Stimulated activated CD8-positive, alpha-beta memory T cell treated with anti-CD3 and anti-CD28 coated beads, Interleukin-12 subunit alpha, Interleukin-12 subunit beta, amount 100 ng/mL, for 24 hours (primary cell): Measurements from ENCODE around the gene FLOT2.
"Not testable (repeated sequence)": the region's sequence is repeated elsewhere in the genome, so short reads cannot be mapped to it uniquely, and the experiment has no call there.

ENCODE experiments used
- DNase-seq: peaks from one replicate; pipeline ENCODE4 v3.0.0-alpha.2; 2020; ENCODE audit errors: extremely low read depth

FLOT2 gene

GRCh38 chr17:28916302-28916934 lies 18.9 kb upstream of the FLOT2 start:
- no peak for DNase-seq

- DNase-seq: no peak
Observed at GRCh38 chr17:28912938-28913333, 15.4 kb upstream of the FLOT2 start.

- DNase-seq: no peak
Observed at GRCh38 chr17:28912281-28912937, 14.9 kb upstream of the FLOT2 start.

- DNase-seq: no peak
Observed at GRCh38 chr17:28911411-28912045, 14.0 kb upstream of the FLOT2 start.

- DNase-seq: no peak
Observed at GRCh38 chr17:28910534-28910933, 13.0 kb upstream of the FLOT2 start.

- DNase-seq: no peak
Observed at GRCh38 chr17:28908640-28909167, 11.2 kb upstream of the FLOT2 start.

- DNase-seq: no peak
Observed at GRCh38 chr17:28907709-28908475, 10.4 kb upstream of the FLOT2 start.

GRCh38 chr17:28906706-28907438 lies 9.3 kb upstream of the FLOT2 start:
- DNase-seq: no peak

GRCh38 chr17:28906276-28906675 lies 8.7 kb upstream of the FLOT2 start:
- no peak for DNase-seq

GRCh38 chr17:28904800-28905199 lies 7.3 kb upstream of the FLOT2 start:
- no peak for DNase-seq

- DNase-seq: not testable (repeated sequence)
Observed at GRCh38 chr17:28903546-28903841, 6.0 kb upstream of the FLOT2 start.

GRCh38 chr17:28902819-28903545 lies 5.4 kb upstream of the FLOT2 start, which contains the start of gene DHRS13:
Gene DHRS13, minus strand, starts transcription at chr17:28903079. Its CDS starts 135 bp downstream, at chr17:28902944.
- peak; percentile 74 for DNase-seq

GRCh38 chr17:28901866-28902818 lies 4.6 kb upstream of the FLOT2 start:
- DNase-seq: no peak

GRCh38 chr17:28900986-28901726 lies 3.6 kb upstream of the FLOT2 start:
- DNase-seq: no peak

- DNase-seq: no peak
Observed at GRCh38 chr17:28899212-28899815, 1.8 kb upstream of the FLOT2 start.

GRCh38 chr17:28898527-28898955 lies 1.0 kb upstream of the FLOT2 start:
- DNase-seq: no peak

GRCh38 chr17:28897769-28898526 lies 415 bp upstream of the FLOT2 start:
- DNase-seq: no peak

GRCh38 chr17:28896491-28896883 lies 1.0 kb downstream of the FLOT2 start:
- DNase-seq: no peak
